GM19025 (cell line): ENCODE data around the gene C3orf20.

ENCODE experiments used
- ATAC-seq: cut with Tn5 transposase; IDR thresholded peaks from one replicate; pipeline ENCODE4 v1.9.1; 2021; ENCODE audit warnings: mild to moderate bottlenecking, low read depth, moderate library complexity; ENCODE audit not compliant: unreplicated experiment

The C3orf20 gene

DNA sequence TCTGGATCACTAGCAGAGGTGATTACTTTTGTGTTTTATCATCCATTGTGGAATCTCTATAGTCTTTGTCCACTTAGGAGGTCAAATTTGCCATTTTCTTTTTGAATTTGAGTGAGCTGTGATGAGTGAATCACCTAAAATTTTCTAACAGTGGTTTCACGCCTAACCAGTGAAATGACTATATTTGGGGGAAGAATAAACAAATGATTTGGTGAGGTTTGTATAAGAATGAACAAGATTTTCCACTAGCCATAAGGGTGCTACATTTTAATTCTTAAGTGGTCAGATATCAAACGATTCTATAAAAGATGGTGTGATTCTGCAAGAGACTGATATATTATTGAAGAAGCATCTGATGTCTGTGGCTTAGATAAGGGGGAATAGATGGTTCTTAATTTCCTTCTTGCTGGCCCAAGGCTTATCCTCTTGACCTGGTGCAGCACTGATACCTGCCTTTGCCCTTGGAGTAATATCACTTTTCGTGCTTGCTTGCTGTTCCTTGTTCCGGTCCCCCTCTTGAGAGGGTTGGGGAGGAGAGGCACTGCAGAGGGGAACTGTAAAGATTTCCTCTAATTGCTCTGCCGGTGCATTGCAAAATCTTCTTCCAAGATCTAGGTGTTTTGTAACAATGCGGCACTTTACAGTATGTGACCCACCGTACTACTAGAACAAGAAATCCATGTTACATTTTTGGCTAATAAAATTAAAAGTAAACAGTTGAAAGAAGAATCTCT lies 14.5 kb downstream of the C3orf20 start:
- ATAC-seq, result no peak

DNA sequence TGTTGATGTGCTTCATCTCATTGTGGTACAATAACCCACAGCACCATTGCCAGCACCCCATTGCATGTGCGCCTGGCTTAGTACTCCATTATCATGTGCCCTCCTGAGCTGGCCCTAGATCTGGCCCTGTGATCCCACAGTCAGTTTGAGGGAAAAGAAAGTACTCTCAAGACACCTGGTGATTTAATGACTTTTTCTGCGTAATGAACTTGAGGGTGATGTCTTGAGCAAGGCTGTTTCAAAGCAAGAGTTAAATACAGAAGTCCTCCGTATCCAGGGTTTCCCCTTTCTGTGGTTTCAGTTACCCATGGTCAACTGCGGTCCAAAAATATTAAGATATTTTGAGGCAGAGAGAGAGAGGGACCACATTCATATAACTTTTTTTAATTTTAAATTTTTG lies 16.3 kb downstream of the C3orf20 start:
- ATAC-seq, result no peak

DNA sequence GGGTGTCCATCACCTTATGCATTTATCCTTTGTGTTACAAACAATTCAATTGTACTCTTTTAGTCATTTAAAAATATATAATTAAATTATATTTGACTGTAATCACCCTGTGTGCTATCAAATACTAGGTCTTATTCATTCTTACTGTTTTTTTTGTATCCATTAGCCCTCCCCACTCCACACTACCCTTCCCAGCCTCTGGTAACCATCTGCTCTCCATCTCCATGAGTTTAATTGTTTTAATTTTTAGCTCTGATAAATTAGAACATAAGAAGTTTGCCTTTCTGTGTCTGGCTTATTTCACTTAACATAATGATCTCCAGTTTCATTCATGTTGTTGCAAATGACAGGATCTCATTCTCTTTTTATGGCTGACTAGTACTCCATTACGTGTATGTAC lies 16.8 kb downstream of the C3orf20 start:
- no peak for ATAC-seq

DNA sequence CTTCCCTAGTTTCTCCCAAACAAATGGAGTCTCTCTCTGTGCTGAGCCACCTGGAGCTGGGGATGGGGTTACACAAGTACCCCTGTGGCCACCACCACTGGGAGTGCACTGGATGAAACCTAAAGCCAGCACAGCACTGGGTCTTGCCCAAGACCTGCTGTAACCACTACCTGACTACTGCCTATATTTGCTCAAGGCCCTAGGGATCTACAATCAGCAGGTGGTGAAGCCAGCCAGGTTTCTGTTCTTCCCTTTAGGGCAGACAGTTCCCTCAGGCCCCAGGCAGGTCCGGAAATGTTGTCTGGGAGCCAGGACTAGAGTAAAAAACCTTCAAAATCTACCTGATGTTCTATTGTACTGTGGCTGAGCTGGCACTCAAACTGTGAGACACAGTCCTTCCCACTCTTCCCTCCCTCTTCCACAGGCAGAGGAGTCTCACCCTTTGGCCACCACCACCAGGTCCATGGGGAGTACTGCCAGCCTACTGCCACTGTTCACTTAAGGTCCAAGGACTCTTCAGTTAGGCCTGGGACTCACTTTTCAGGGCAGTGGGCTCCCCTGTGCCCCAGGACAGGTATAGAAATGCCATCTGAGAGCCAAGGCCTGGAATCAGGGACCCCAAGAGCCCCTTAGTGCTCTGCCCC lies 23.8 kb downstream of the C3orf20 start:
- ATAC-seq, result no peak

DNA sequence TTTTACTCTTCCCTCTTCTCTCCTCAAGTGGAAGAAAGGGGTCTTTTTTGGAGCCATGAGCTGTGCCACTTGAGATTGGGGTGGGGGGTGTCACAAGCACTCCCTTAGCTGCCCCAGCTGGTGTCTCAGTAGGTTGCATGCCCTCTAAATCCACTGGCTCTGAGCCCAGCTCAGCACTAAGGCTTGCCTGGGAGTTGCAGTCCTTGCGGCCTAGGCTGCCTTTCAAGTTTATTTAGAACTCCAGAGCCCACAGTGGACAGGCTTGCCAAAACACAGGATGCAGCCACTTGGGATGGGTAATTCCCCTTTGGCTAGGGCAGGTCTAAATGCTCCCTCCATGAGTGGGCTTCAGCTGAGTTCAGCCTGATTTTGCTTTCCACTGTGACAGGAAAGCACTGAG lies 24.7 kb downstream of the C3orf20 start:
- no peak for ATAC-seq

DNA sequence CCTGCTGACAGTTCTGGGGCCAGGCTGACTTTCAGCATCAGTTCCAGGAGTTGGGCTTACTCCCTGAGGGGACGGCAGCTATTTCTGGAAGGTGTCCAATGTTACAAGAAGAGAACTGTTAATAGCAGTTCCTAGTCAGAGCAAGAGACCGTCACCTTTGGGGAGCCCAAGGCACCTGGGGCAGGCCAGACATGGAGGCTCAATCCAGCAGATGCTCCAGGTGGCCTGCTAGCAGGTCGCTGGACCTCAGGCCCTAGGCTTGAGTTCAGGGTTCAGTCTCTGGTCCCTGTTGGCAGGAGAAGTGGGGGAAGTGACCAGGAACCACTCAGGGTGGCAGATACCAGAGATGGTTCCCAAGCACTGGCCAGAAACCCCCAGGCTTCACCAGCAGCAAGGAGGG lies 25.9 kb downstream of the C3orf20 start:
- ATAC-seq, result no peak

DNA sequence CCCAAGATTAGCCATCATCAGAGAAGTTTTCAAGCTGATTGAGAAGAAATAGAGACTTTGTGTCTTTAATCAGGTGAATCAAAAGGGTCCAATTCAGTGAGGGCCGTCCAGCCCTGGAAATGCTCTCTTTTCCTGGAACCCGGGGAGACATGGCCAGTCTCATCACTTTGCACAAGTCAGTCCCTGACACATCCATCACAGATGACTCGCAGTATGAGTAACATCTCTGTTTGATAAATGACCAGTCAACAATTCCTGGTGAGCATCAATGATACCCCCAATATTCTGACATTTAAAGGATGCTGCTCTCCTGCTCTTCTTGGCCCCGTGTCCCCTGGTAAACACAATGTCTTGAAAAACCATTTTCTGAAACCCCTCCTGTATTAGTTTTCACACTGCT lies 26.7 kb downstream of the C3orf20 start:
- no peak for ATAC-seq

DNA sequence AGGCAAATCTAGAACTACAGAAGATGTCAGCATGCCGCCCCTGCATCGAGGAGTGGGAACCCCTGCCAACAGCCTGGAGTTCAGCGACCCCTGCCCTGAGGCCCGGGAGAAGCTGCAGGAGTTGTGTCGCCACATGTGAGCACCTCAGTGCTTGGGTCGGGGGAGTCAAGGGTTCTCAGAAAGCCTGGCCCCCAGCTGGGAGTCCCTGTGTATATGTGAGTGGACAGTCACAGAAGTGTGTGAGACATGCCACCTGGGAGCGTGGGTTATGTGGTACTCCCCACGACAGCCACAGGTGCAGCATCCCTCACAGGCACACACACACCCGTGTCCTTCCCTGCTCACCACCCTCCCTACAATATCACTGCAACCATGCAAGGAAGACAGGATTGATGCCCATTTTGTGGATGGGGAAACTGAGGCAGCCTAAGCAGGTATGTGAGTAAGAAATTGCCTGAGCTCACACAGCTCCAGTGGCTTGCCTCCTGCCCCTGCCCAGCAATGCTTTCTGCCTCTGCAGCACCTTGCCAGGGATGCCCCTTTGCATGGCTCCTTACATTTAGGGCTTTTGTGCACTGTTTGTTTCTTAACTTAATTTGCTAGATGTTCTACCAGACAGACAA lies 28.3 kb downstream of the C3orf20 start:
- ATAC-seq, result no peak

DNA sequence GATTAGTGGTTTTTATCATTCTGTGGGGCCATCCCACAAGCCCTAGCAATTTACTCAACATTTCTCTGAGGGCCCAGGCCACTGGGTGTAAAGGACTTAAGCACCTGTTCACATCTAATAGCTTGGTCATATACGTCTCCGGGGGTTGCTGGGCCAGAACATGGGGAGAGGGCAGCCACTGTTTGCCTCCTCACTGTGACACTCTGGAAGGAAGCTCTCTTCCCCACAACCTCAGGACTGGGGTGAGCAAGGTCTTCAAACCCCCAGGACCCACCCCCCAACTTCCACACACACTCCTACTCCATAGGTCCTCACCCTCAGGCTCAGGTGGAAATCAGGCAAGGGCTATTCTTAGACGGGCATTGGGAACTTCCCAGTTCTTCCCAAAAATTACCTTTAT lies 28.9 kb downstream of the C3orf20 start:
- ATAC-seq, result no peak

DNA sequence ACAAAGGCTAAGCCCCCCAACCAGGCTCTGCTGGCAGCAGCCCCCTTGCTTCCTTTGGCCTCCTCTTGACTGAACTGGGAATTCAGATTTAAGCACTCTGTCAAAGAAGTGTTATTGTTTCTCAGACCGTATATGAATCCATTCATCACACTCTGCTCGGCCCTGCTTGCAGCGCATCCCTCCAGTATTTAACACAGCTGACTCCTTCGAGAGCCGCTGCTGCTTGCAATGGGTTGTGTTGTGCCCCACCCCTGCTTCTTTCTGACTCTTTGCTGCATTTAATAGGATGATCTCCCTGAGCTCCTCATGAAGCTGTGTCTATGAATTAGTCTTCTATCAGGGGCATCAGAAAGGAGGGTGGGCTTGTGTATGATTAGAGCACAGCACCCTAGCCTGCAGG lies 31.2 kb downstream of the C3orf20 start:
- no peak for ATAC-seq

DNA sequence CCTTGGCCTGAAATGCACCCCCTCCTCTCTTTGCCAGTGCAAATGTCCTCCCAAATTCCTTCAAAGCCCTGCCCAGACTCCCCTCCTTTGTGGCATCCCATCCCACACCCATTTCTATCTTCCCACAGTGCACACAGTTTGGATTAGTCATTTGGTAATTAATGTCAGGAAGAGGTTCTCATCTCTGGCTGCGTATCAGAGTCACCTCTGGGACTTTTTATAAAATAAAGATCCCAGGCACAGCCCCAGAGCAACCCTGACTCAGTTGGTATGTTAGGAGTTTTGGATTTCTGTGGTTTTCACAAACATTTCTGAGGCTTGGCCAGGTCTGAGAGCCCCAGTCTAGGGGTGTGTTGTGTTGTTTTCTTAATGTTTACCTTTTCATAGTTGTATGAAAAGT lies 41.6 kb downstream of the C3orf20 start:
- no peak for ATAC-seq

DNA sequence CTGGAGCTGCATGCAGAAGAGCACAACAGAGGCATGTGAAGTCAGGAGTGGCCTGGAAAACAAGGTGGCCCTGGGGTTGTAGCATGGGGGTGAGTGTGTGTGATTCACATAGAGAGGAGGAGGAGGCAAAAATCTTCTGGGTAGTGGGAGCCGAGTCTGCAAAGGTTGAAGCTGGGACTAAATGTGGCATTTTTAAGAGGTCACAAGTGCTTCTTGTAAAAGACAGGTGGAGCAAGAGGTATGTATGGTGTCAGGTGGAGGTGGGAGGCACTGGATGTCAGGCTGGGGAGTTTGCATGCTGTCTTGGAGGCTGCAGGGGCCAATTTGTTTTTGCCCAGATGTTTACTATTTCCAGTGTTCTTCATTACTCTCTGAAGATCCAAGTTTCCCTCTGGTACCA lies 42.4 kb downstream of the C3orf20 start:
- no peak for ATAC-seq

DNA sequence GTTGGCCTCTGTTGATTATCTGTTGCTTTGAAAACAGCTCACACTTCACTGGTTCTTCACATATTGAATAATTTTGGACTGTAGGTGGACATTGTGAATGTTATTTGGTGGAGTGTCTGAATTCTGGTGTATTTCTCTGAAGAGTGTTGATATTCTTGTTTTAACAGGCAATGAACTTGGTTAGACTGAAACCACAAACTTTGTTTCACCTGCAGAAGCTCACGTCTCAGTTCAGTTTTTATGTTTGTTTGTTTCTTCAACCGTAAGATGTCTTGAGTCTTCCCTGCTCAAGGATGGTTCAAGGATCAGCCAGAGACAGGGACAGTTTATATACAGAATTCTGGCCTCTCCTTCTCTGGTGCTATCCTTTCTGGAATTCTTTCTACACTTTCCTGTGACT lies 43.6 kb downstream of the C3orf20 start:
- ATAC-seq, result no peak

DNA sequence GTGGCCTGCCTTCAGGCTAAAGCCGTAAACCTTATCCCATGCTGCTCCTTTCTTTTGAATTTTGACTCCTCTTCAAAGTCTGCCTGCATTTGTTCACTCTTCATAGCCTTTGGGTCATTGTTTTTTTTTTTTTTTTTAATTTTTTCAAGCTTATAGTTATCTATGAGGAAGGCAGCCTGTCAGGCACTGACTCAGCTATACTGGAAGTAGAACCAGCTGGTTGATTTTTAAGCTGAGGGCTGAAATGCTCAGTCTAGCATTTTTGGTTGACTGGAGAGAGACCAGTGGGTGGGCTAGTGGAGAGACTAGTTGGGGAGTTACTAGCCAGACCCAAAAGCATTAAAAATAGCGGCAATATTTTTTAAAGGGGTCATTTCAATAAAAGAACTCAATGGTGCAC lies 44.1 kb downstream of the C3orf20 start:
- ATAC-seq, result no peak

DNA sequence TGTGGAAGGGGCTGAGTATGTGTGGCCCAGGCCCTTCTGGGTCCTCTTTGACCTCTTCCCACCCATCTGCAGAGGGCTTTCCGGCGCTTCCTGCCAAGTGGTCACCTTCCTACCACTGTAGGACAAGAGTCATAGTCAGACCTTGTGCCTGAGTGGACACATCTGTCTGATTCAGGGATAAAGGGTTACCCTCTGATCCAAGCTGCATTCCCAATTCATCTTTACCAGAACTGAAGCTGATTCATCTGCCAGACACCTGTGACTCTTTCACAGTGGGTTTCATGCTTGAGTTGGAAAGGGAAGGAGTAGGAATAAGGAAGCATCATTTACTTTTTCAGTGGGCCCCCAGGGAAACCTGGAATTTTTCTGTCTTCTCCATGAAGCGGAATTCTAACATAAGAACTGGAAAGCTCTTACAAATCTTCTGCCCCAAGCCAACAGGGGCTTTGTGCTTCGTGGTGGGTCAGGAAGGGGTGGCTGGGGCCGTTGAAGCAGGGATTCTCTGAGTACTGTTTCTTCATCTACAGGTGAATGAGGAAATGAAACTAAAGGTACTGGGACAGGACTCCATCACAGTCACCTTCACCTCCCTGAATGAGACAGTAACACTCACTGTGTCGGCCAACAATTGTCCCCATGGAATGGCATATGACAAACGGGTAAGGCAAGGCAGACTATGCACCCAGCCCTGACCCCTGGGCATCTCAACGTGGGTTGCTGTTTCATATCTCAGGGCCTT lies 46.4 kb downstream of the C3orf20 start:
- ATAC-seq, result no peak

DNA sequence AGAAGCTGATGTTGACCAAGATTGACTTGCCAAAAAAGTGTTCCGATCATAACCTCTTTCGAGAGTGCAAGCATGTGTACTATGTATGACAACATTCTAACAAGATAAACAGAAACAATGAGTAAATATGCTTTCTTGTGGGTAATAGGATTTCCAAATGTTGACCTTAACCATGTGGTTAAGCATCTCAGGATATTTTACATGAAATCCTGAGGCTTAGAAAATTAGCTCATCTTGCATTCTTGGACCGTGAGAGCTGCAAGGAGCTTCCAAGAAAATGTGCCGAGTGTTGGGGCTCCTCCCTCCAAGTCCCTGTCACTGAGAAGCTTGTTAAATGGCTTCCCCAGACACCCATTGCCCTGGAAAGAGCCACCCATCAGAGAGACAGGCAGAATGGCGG lies 50.1 kb downstream of the C3orf20 start:
- no peak for ATAC-seq

DNA sequence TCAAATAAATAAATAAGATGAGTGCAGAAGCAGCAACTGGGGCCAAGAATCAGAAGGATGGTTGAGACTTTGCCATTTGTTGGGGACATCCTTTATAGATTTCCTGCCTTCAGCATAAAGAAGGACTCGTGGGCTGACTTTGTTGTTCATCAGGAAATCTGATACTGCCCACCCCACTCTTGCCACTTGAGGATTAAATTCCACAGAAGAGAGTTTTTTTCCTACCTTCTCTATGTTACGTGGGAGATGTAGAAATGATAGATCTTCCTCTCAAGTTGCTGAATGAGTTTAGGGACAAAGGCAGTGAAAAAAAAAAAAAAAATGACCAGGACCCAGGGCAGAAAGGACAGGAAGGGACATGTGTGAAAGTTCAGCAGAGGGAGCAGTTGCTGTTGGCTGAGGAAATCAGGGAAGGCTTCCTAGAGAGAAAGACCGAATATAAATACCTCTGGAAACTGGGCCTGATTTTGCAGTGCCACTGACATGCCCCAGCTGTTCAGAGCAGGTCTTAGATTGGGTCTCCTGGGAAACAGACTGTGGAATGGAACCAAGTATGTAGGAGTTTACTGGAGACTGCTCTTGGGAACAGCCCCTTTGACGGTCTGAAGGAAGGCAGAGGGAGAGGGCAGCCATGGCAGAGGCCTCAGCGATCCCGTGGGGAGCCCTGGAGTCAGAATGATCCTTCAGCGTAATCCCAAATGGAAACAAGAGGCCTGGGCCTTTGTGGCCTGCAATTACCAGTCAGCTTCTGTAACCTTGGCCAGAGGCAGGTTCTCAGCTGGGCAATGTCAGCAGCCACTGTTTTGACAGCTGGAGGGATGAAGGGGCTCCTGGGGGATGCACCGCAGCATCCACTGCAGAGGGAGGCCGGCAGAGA lies 50.9 kb downstream of the C3orf20 start:
- no peak for ATAC-seq

DNA sequence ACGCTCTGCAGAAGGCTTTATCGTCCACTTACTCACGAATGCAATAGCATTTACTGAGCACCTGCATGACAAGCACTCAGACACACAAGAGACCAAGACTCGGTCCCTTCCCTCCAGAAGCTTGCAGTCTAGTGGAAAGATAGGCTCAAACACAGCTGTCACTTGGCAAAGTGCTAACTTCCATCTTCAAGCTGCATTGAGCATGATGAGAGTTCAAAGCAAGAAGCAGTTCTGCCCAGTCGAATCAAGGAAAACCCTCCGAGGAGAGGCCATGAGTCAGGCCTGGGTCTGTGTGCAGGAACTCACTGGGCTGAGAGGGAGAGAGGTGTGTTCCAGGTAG lies 51.5 kb downstream of the C3orf20 start:
- ATAC-seq, result no peak

DNA sequence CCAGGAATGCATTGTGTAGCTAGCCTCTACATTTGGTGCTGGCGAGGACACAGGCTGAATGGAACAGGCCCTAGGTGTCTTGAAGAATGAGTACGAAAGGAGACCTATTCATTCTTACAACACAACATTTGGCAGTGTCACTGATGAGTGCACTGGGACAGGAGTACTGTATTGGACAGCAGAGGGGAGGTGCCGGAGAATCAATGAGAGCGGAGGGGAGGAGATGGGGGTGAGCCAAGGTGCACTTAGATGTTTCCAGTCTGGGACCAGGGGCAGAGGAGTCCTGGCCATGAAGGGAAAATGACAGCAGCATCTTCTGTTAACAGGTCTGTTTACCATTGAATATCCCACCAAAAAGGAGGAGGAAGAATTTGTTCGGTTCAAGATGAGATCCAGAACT lies 53.2 kb downstream of the C3orf20 start:
- ATAC-seq, result no peak

DNA sequence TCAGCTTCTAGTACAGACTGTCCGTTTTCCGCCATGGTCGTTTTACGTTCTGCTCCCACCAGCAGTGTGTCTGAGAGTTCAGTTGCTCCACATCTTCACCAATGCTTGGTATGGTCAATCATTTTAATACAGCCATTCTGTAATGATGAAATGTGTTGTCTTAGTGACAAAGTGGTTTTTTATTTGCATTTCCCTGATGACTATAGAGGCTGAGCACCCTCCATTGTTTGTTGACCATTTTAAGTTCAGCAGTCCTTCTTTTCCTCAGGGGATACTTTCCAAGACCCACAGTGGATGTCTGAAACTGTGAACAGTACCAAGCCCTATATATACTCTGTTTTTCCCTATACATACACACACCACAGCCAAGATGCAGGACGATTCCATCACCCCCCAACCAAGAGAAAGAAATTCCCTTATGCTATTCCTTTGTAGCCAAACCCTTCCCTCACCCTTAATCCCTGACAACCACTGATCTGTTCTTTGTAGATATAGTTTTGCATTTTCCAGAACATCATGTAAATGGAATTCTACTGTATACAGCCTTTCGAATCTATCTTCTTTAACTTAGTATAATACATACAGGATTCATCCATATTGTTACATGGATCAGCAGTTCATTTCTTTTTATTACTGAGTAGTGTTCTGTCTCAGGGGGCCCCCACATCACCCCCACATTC lies 55.9 kb downstream of the C3orf20 start:
- ATAC-seq, result no peak
